Activated CD4-positive, CD25-positive, alpha-beta regulatory T cell treated with anti-CD3 and anti-CD28 coated beads, Interleukin-2, amount 50 U/mL, for 24 hours (primary cell): ENCODE data around the gene TELO2.

Experiments
- ATAC-seq, 2 donors: fragments of 150-1000 bp; cut with Tn5 transposase; one replicate each; pipeline ENCODE4 v1.10.0; 2021; ENCODE audit warnings: mild to moderate bottlenecking in 1 of 2, moderate library complexity in 1 of 2

TELO2 gene

GRCh38 chr16:1500465-1501150 lies 7.4 kb downstream of the TELO2 start:
- ATAC-seq: no peak

- no peak for ATAC-seq
These were observed 8.5 kb downstream of the TELO2 start for GRCh38 chr16:1501630-1502029.

- no peak for ATAC-seq
These were observed 9.2 kb downstream of the TELO2 start for GRCh38 chr16:1502092-1503004.

GRCh38 chr16:1503110-1503955 lies 10.2 kb downstream of the TELO2 start:
- ATAC-seq: no peak

- ATAC-seq: no peak
These were observed 12.1 kb downstream of the TELO2 start for GRCh38 chr16:1505073-1505844.

- no peak for ATAC-seq
These were observed 12.8 kb downstream of the TELO2 start for GRCh38 chr16:1505912-1506311.

- ATAC-seq: no peak
These were observed 13.5 kb downstream of the TELO2 start for GRCh38 chr16:1506494-1507213.

GRCh38 chr16:1508494-1509187 lies 15.5 kb downstream of the TELO2 start:
- no peak for ATAC-seq

GRCh38 chr16:1509307-1510221 lies 16.4 kb downstream of the TELO2 start:
- no peak for ATAC-seq

GRCh38 chr16:1510272-1510671 lies 17.1 kb downstream of the TELO2 start:
- no peak for ATAC-seq

GRCh38 chr16:1510941-1511351 lies 17.8 kb downstream of the TELO2 start:
- no peak for ATAC-seq

- ATAC-seq: no peak
These were observed 18.8 kb downstream of the TELO2 start for GRCh38 chr16:1511662-1512569.

- ATAC-seq: no peak
These were observed 19.6 kb downstream of the TELO2 start for GRCh38 chr16:1512774-1513173.

- ATAC-seq: no peak
These were observed 21.3 kb downstream of the TELO2 start for GRCh38 chr16:1514507-1514906.

GRCh38 chr16:1518626-1519135 lies 25.5 kb downstream of the TELO2 start:
- no peak for ATAC-seq

- ATAC-seq: no peak
These were observed 26.7 kb downstream of the TELO2 start for GRCh38 chr16:1519831-1520230.

- ATAC-seq: no peak
These were observed 27.3 kb downstream of the TELO2 start for GRCh38 chr16:1520461-1520860.

GRCh38 chr16:1523581-1524245 lies 30.6 kb downstream of the TELO2 start:
- ATAC-seq: no peak
